Upper lobe of left lung (tissue), 6 donors: ENCODE data around the gene PLXNA2. TPM values are rescaled to one million over a fixed set of nuclear protein-coding genes. Genes with fewer than 3 reads are reported as not detected.

Experiments used
- ATAC-seq, 2 donors: fragments of 200-7000 bp; cut with Tn5 transposase; one replicate each; pipeline ENCODE4 v1.9.1; 2022; ENCODE audit warnings: mild to moderate bottlenecking in 2 of 2, moderate library complexity in 2 of 2; ENCODE audit not compliant: low FRiP score in 2 of 2
- DNase-seq, 2 donors: peaks; one replicate each; pipeline ENCODE4 v3.0.0-alpha.2; 2019 to 2020
- H3K27ac ChIP-seq, 4 donors: fragments of 200-600 bp; sonication (generic); one replicate each; pipeline ENCODE4 v1.5.1; 2016 to 2019
- H3K27me3 ChIP-seq, 4 donors: fragments of 200-600 bp; sonication (generic); one replicate each; pipeline ENCODE4 v1.5.1; 2017 to 2019
- H3K36me3 ChIP-seq, 4 donors: fragments of 200-600 bp; sonication (generic); one replicate each; pipeline ENCODE4 v1.5.1; 2016 to 2019
- H3K4me1 ChIP-seq, 4 donors: fragments of 200-600 bp; sonication (generic); one replicate each; pipeline ENCODE4 v1.5.1; 2018 to 2019
- H3K4me3 ChIP-seq, 4 donors: fragments of 200-600 bp; sonication (generic); one replicate each; pipeline ENCODE4 v1.5.1; 2017 to 2019; ENCODE audit warnings: mild to moderate bottlenecking in 2 of 4, moderate library complexity in 1 of 4
- H3K9me3 ChIP-seq, 4 donors: fragments of 200-600 bp; sonication (generic); one replicate each; pipeline ENCODE4 v1.5.1; 2018 to 2019
- EP300 ChIP-seq, 4 donors: sonication (generic); formaldehyde crosslinking; IDR thresholded peaks; one replicate each; pipeline ENCODE4 v1.5.1; 2017; ENCODE audit warnings: antibody characterized with exemption in 4 of 4, control low read depth in 2 of 4
- POLR2A ChIP-seq, 4 donors: fragments of 450-650 bp; IDR thresholded peaks; one replicate each; pipeline ENCODE4 v1.5.1; 2016 to 2017; ENCODE audit warnings: antibody characterized with exemption in 4 of 4, mild to moderate bottlenecking in 2 of 4
- POLR2AphosphoS5 ChIP-seq, 2 donors: sonication (generic); formaldehyde crosslinking; IDR thresholded peaks; one replicate each; pipeline ENCODE4 v1.5.1; 2017; ENCODE audit warnings: antibody characterized with exemption in 2 of 2
- WGBS, 2 donors: methylation state at CpG; one replicate each; pipeline ENCODE4 v1.1.5; 2017 to 2018; 5-methylcytosine and 5-hydroxymethylcytosine counted together
- total RNA-seq, 6 donors: library from RNA; depleted of rRNA in 4 of 6; stranded (reverse); fragments of >200 nt in 4 of 6; gene quantifications; one replicate each; pipeline versions ENCODE4 v1.1.0 to v1.2.1, GENCODE V29; 2016 to 2021
- TF ChIP-seq, protein P1 (sequence below), 6 experiments: fragments of 450-650 bp in 4 of 6; fragments of 200-600 bp in 2 of 6; sonication (generic) in 2 of 6; IDR thresholded peaks; one replicate each; pipeline ENCODE4 v1.5.1; 2016 to 2019; ENCODE audit warnings: antibody characterized with exemption in 6 of 6
- donor health status: DM: no; HTN: no; CAD: no; lungs with moderate emphysema.
- donor health status: DM: no; HTN: yes; CAD: no; lungs with severe emphysema.

Gene PLXNA2
- total RNA-seq, 6 donors from 2014 or later, result 77.5 to 150 (median 101) TPM

DNA sequence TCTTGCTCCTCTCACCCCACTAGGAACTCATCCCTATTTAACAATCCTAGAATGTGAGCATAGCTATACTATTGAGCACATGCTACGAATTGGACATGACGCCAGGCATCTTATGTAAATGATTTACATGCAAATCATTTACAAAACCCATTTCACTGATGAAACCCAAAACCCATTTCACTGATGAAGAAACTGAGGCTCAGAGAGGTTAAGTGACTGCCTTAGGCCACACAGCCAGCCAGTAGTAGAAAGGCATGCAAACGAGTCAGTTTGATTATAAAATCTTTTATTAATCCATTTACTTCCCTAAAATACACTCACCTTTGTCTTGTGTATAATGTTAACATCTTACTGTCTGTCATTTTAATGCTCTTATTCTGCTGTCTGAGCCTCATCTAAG lies 87.9 kb downstream of the PLXNA2 start:
- Histone ChIP-seq H3K27ac (no peak overlapping the region), H3K4me1 (peaks cover 55 to 80% (median 66%) of the 10 kb centered on the region in 4 donors), H3K36me3 (no peaks in the 10 kb centered on the region), H3K9me3 (no peaks in the 10 kb centered on the region), H3K4me3 (no peak overlapping the region), H3K27me3 (no peaks in the 10 kb centered on the region)
- DNase-seq (no peak), ATAC-seq (no peak)
- TF ChIP-seq POLR2A (IDR thresholded peaks at IDR 0.05) (no peak), EP300 (IDR thresholded peaks at IDR 0.05) (no peak)
- 90 to 91% methylated on average over 3 of the region's 3 CpGs for WGBS, 2 donors

DNA sequence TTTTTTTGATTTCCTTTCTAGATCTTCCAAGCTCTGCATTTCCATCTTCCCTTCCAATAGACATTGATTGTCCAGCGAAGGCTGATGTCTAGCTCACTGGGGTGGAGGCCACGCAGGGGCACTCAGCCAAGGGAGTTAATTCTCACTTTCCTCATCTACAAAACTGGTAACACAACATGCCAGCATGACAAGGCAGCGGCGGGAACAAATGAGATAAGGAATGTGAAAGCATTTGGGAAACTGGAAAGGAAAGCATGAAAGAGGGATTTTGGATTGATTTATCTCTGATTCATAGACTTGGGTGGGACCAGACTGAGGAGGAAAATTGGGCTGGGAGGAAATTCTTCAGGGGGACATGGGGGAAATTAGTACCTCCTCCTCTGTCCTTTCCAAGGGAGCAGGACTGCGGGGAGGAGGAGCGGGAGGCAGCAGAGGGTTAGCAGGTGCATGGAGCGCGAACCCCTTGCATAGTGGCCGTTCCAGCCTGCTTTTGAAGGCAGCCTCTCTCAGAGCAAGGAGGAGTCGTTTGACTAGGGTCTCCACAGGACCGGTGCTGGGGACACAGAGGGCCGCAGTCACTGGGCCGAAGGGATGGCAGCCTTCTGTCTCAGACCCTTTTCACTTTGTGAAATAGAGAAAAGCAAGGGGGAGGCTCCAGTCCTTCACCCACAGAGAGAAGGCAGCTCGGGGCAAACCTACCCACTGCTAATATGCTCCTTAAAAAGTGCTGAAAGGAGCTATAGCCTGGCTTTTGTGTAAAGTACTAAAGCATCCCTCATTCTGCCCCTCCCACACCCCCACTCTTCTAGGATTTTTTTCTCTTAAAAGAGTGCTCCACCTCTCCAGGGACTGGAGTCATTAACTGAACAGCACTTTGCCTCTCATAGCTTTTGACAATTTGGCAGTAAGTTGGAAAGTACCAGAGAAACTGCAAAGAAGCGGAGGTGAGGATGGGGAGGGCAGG lies 89.2 kb downstream of the PLXNA2 start:
- DNase-seq (peak in 1 of 2 donors; percentile 57), ATAC-seq (peak in 1 of 2 donors; percentile 74)
- H3K27ac ChIP-seq, result peak overlapping the region in 3 of 4 donors; percentile 13 to 40 (median 24)
- H3K36me3 ChIP-seq, result no peaks in the 10 kb centered on the region
- no peaks in the 10 kb centered on the region for H3K9me3 ChIP-seq
- H3K4me1 ChIP-seq, result peaks cover 62 to 80% (median 69%) of the 10 kb centered on the region in 4 donors
- no peak overlapping the region for H3K4me3 ChIP-seq
- 67 to 74% methylated on average over 15 of the region's 15 CpGs for WGBS, 2 donors
- no peaks in the 10 kb centered on the region for H3K27me3 ChIP-seq
- TF ChIP-seq EP300 (IDR thresholded peaks at IDR 0.05), result no peak
- TF ChIP-seq, protein P1, sequence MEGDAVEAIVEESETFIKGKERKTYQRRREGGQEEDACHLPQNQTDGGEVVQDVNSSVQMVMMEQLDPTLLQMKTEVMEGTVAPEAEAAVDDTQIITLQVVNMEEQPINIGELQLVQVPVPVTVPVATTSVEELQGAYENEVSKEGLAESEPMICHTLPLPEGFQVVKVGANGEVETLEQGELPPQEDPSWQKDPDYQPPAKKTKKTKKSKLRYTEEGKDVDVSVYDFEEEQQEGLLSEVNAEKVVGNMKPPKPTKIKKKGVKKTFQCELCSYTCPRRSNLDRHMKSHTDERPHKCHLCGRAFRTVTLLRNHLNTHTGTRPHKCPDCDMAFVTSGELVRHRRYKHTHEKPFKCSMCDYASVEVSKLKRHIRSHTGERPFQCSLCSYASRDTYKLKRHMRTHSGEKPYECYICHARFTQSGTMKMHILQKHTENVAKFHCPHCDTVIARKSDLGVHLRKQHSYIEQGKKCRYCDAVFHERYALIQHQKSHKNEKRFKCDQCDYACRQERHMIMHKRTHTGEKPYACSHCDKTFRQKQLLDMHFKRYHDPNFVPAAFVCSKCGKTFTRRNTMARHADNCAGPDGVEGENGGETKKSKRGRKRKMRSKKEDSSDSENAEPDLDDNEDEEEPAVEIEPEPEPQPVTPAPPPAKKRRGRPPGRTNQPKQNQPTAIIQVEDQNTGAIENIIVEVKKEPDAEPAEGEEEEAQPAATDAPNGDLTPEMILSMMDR (IDR thresholded peaks at IDR 0.05), result no peak
- no peak for TF ChIP-seq POLR2AphosphoS5 (IDR thresholded peaks at IDR 0.05)
- TF ChIP-seq POLR2A (IDR thresholded peaks at IDR 0.05), result no peak

DNA sequence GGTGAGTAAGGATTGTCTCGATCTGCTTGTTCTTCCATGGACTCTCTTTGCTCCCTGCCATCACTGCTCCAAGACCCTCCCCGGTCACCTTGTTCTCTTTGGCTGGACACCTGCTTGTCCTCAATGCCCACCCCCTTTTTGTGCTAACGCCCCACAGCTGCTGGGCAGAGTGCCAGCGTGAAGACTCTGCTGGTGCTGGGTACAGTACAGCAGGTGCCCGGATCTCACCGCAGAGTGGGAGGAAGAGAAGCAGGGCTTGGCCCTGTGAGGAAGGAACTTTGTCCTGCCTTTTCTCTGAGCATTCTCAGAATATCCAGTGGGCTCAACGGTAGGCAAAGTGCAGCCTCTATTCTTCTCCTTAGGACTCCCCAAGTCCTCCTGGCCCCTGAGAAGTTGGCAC lies 90.1 kb downstream of the PLXNA2 start:
- ATAC-seq (no peak), DNase-seq (no peak)
- Histone ChIP-seq H3K27ac (peak overlapping the region in 2 of 4 donors; percentile 24 to 52), H3K4me3 (no peak overlapping the region), H3K36me3 (no peaks in the 10 kb centered on the region), H3K4me1 (peaks cover 59 to 77% (median 67%) of the 10 kb centered on the region in 4 donors), H3K27me3 (no peaks in the 10 kb centered on the region), H3K9me3 (no peaks in the 10 kb centered on the region)
- TF ChIP-seq EP300 (IDR thresholded peaks at IDR 0.05), result no peak
- TF ChIP-seq, protein P1 (IDR thresholded peaks at IDR 0.05), result no peak
- 36 to 50% methylated on average over 4 to 7 of the region's 7 CpGs for WGBS, 2 donors

DNA sequence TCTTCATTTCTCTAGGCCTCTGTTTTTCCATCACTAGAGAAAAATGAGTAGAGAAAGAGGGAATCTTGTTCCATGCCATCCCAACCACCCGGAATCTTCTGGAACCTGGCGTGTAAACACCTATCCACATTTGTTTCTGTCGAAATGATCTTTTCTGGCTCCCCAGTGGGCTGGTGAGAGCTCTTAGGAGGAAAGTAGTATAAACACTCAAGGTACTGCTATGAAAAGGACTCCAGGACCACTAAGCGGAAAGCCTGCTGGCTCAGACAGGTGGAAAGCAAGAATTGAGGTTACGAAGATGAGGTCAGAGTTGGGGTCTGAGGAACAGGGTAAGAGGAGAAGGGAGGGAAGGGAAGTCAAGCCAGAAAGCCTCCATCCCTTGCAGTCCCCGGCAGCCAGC lies 90.8 kb downstream of the PLXNA2 start:
- Histone ChIP-seq H3K9me3 (no peaks in the 10 kb centered on the region), H3K36me3 (peaks cover 0 to 5% (median 0%) of the 10 kb centered on the region in 4 donors), H3K27ac (peak overlapping the region in 2 of 4 donors; percentile 27 to 52), H3K27me3 (no peaks in the 10 kb centered on the region), H3K4me3 (no peak overlapping the region), H3K4me1 (peaks cover 55 to 71% (median 60%) of the 10 kb centered on the region in 4 donors)
- no peak for DNase-seq
- 70 to 79% methylated on average over 6 of the region's 6 CpGs for WGBS, 2 donors
- no peak for ATAC-seq
- TF ChIP-seq EP300 (IDR thresholded peaks at IDR 0.05) (no peak), POLR2A (IDR thresholded peaks at IDR 0.05) (no peak), POLR2AphosphoS5 (IDR thresholded peaks at IDR 0.05) (no peak)
- TF ChIP-seq, protein P1 (IDR thresholded peaks at IDR 0.05), result no peak

DNA sequence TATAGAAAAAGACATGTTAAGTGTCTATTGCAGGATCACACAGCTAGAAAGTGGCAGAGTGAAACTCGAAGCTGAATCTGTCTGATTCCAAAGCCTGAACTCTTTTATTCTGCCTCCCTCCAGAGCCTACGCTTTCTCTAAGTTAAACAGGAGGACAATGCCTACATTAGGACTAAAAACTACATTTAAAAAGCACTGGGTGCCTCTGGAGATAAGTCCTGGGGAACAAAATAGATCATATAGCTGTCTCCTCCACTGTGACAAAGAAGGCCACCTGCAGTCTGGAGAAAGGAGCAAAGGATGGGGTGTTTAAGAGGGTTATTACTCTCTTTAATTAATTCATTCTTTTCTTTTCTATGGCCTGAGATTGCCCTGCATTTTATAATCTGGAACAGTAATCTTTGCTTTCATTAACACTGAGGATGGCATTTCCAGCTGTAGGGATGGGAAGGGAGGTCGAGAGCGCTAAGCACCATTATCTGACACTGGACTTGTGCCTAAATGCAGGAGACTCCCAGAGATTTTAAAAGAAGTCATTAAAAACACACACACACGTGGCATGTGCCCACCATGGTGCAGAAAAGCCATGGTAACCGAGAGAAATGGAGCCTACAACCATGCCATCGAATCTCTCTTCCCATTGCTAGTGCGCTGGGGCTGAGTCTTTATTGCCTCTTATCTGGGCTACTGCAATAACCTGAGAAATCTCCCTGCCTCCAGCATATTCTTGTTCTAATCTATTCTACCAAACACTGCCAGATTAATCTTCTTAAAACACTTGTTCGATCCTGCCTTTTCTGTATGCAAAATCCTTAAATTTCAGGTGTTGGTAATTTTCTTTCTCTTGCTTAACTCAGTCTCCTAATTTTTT lies 92.2 kb downstream of the PLXNA2 start:
- 69 to 71% methylated on average over 9 of the region's 9 CpGs for WGBS, 2 donors
- peaks cover 50 to 61% (median 58%) of the 10 kb centered on the region in 4 donors for H3K4me1 ChIP-seq
- TF ChIP-seq EP300 (IDR thresholded peaks at IDR 0.05) (no peak), POLR2A (IDR thresholded peaks at IDR 0.05) (no peak), POLR2AphosphoS5 (IDR thresholded peaks at IDR 0.05) (no peak)
- TF ChIP-seq, protein P1 (IDR thresholded peaks at IDR 0.05), result no peak
- ATAC-seq, result no peak
- H3K27me3 ChIP-seq, result no peaks in the 10 kb centered on the region
- no peak for DNase-seq
- peaks cover 0 to 6% (median 0%) of the 10 kb centered on the region in 4 donors for H3K36me3 ChIP-seq
- H3K27ac ChIP-seq, result peak overlapping the region in 2 of 4 donors; percentile 18 to 69
- H3K4me3 ChIP-seq, result no peak overlapping the region
- H3K9me3 ChIP-seq, result no peaks in the 10 kb centered on the region
